DLD1 (cell line): ENCODE data around the gene ITGB4.

Source experiments
- in situ Hi-C: cut with HindIII; loops from 2 replicates; pipeline ENCODE4 v1.10.0; 2017; ENCODE audit warnings: low sequenced_read_pairs

ITGB4 gene

DNA sequence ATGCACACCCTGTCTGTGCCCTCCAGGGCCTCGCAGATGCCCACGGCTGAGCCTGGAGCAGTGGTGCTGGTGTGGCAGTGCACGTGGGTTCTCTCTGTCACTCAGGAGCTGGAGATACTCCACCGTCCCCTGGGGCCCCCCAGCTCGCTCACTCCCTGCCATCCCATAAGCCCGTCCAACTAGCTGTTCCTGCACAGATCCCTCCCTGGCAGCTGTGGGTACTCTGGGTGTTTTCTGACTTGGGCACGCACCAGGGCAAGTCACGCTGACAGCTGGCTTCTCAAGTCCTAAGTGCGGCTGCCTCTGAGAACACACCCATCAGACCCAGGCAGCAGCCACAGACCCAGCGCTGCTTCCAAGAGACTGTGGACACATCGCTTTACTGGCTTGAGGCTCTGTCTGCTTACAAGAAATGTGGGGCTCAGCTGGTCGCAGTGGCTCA, 25.4 kb upstream of the ITGB4 start:
- in situ Hi-C loops: no loop called here

DNA sequence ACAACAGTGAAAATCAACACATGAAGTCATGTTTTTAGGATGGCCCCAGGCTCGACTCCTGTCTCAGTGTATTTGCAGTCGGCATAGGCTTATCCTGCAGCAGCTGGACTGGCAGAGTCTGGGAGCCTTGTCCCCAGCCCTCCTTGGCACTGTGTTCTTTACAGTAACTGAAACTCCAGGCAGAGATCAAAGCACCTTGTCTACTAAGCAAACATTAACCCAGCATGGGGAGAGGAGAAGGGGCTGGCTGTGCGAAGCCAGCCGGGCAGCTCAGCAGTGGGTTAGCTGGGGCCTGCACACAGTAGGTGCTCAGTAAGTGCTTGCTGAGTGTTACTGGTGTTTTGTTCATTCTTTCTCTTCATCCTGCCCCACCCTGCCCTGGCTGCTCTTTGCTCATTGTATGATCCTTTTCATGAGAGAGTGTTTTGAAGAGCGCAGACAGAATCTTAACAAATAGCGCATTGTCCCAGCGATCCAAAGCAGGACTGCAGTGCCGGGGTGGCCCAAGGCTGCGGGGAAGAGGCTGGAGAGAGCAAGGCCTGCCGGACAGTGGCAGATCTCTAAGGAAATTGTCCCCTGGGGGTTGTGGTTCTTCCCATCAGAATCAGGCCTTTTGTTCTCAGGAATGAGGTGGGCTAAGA, 23.5 kb upstream of the ITGB4 start:
- in situ Hi-C loops: no loop called here

DNA sequence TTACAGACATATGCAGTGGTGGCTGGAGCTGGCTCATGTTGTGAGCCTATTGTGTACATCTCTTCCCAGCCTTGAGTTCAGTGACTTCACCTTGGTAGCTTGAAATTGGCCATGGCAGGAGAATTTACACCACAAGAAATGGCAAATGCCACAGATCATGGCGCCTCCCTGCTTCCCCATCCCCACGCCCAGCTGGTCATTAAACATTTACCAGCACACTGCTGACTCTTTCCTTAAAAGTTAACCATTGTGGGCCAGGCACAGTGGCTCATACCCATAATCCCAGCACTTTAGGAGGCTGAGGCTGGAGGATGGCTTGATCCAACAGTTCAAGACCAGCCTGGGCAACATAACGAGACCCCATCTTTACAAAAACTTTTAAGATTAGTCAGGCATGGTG, 22.6 kb upstream of the ITGB4 start:
- in situ Hi-C loops: no loop called here

DNA sequence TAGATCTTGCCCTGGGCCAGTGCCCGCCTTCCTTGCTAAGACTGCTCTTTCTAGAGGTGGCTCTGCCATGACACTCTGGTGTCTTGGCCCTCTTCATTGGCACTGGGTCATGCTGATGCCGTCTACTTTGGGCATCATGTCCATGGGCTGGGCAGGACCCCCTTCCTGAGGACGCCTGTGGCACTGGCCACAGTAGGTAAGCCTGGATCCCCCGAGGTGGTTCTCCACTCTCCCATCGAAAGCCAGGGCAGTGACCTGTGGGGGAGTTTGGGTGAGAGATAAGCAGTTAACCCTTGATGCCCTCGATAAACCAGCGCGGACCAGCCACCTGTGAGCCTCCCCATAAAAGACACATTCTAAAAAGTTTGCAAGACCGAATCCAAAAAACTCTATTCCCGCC, 20.0 kb upstream of the ITGB4 start:
- in situ Hi-C loops: no loop called here

GRCh38 chr17:75703191-75703590, 18.1 kb upstream of the ITGB4 start:
- in situ Hi-C loops: no loop called here

- in situ Hi-C loops: no loop called here
Measured at GRCh38 chr17:75703591-75703990, 17.7 kb upstream of the ITGB4 start.

GRCh38 chr17:75704963-75705875, 16.0 kb upstream of the ITGB4 start:
- in situ Hi-C loops: no loop called here

- in situ Hi-C loops: no loop called here
Measured at GRCh38 chr17:75706042-75706728, 15.1 kb upstream of the ITGB4 start.

- in situ Hi-C loops: no loop called here
Measured at GRCh38 chr17:75707079-75707571, 14.1 kb upstream of the ITGB4 start.

DNA sequence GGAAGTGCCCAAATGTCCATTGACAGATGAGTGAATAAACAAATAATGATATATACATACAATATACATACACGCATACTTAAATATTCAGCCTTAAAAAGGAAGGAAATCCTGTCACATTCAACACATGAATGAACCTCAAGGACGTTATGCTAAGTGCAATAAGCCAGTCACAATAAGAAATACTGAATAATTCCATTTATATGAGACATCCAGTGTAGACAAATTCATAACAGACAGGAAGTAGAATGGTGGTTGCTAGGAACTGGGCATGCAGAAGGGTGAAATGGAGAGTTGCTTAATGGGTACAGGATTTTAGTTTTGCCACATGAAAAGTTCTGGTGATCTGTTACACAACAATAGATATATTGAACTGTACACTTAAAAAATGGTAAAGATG, 8.8 kb upstream of the ITGB4 start:
- in situ Hi-C loops: no loop called here

- in situ Hi-C loops: loop anchor here (10.0 kb wide), 1 partner anchor 45 kb away; no protein-coding TSS in a partner anchor
Measured at GRCh38 chr17:75719732-75720131, 1.5 kb upstream of the ITGB4 start.

GRCh38 chr17:75721463-75722011, 278 bp downstream of the ITGB4 start:
- in situ Hi-C loops: loop anchor here (10.0 kb wide), 1 partner anchor 47 kb away; no protein-coding TSS in a partner anchor

GRCh38 chr17:75722076-75722475, 817 bp downstream of the ITGB4 start:
- in situ Hi-C loops: loop anchor here (10.0 kb wide), 1 partner anchor 47 kb away; no protein-coding TSS in a partner anchor

DNA sequence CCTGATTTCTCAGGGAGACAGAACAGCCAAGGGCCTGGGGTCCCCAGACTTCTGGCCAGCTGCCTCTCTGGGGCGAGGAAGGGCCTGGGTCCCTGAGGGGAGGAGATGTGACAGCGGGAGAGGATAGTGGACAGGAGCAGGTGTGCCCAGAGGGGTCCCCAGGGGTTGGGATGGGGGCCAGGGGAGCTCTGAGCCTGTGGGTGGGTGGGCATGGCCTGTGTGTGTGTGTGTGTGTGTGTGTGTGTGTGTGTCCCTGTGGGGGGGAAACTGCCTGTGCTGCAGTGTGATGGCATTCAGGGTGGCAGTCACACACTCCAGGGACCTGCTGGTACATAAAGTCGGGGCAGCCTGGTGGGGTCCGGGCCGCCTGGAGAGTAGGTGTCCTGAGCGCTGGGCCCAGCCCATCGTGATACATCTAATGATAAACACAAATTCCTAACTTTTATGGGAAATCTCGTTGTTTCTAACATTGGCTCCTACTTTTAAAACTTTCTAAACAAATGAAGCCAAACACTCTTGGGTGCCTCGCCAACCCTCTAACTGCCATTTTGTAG, 1.4 kb downstream of the ITGB4 start:
- in situ Hi-C loops: loop anchor here (10.0 kb wide), 1 partner anchor 48 kb away; no protein-coding TSS in a partner anchor

DNA sequence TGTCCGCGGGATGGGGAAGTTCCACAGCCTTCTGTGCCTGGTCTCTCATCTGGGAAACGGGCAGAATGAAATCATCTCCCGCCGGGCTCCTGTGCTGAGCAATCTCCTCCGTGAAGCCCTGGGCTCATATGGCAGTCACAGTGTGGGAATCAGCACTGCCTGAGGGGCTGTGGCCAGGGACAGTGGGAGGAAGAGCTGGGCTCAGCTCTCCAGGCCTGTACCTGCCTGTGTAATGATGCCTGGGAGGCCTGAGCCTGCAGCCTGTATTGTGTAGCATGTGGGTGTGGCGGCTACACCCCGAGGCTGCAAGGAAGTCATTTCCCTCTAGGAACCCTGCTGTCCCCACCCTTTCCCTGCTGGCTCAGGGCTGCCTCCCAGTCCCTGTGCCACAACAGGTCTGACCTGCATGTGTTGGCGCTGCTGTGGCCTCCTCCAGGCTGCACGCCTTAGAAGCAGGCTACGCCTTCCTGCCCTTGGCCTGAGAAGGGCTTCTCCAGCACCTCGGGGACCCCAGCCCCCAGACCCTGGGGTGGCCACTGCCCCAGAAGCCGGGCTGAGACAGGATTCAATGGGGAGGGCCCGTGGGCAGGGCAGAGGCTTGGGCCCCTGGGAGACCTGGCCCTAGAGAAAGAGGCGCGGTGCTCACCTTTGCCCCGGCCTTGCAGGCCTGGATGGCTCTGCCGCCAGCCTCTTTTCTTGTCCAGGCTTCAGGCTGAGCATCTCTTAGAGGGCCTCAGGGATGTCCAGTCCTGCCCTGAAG, 2.1 kb downstream of the ITGB4 start:
- in situ Hi-C loops: loop anchor here (10.0 kb wide), 1 partner anchor 49 kb away; no protein-coding TSS in a partner anchor

- in situ Hi-C loops: loop anchor here (10.0 kb wide), 1 partner anchor 50 kb away; no protein-coding TSS in a partner anchor
Measured at GRCh38 chr17:75724016-75725003, 3.1 kb downstream of the ITGB4 start.

DNA sequence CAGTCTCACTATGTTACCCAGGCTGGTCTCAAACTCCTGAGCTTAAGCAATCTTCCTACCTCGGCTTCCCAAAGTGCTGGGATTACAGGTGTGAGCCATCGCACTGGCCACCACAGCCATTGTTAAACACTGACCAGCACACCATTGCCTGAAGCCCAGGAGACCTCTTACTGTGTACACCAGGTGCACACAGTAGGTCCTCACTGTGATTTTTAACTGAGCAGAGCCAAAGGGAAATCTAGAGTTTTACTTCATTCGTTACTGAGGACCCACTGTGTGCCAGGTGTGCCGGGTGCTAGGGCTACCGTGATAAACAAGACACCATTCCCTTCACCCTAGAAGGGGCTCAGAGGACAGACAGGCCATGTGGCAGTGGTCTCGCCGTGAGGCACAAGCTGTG, 4.2 kb downstream of the ITGB4 start:
- in situ Hi-C loops: loop anchor here (10.0 kb wide), 1 partner anchor 51 kb away; no protein-coding TSS in a partner anchor

GRCh38 chr17:75727391-75727790, 6.1 kb downstream of the ITGB4 start:
- in situ Hi-C loops: loop anchor here (10.0 kb wide), 1 partner anchor 53 kb away; no protein-coding TSS in a partner anchor
